Activated CD4-positive, alpha-beta T cell treated with anti-CD3 and anti-CD28 coated beads, Interleukin-2, amount 50 U/mL, for 4 hours (primary cell): Measurements from ENCODE around the gene NID1.

ENCODE experiments used
- DNase-seq, 2 experiments: peaks; one replicate each; pipeline ENCODE4 v3.0.0-alpha.2; 2020

The NID1 gene

GRCh38 chr1:236063919-236064673 lies 794 bp downstream of the NID1 start:
- no peak for DNase-seq

DNA sequence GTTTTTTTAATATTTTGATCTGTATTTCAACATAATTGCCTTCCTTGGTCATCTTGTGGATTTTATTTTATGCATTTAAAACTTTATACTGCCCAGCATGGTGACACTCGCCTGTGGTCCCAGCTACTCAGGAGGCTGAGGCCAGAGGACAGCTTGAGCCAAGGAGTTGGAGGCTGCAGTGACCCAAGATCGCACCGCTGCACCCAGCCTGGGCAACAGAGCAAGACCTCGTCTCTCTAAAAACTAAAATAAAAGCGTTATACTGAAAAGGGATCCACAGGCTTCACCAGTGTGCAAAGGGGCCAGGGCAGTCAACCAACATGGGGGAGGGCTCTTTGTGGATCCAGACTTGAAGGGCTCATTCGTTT lies 1.4 kb downstream of the NID1 start:
- no peak for DNase-seq

- DNase-seq = no peak
Measured at GRCh38 chr1:236060286-236060685, 4.6 kb downstream of the NID1 start.

GRCh38 chr1:236059011-236059410 lies 5.9 kb downstream of the NID1 start:
- DNase-seq = no peak

- DNase-seq = no peak
Measured at GRCh38 chr1:236058141-236058934, 6.6 kb downstream of the NID1 start.

GRCh38 chr1:236057546-236057945 lies 7.3 kb downstream of the NID1 start:
- no peak for DNase-seq

DNA sequence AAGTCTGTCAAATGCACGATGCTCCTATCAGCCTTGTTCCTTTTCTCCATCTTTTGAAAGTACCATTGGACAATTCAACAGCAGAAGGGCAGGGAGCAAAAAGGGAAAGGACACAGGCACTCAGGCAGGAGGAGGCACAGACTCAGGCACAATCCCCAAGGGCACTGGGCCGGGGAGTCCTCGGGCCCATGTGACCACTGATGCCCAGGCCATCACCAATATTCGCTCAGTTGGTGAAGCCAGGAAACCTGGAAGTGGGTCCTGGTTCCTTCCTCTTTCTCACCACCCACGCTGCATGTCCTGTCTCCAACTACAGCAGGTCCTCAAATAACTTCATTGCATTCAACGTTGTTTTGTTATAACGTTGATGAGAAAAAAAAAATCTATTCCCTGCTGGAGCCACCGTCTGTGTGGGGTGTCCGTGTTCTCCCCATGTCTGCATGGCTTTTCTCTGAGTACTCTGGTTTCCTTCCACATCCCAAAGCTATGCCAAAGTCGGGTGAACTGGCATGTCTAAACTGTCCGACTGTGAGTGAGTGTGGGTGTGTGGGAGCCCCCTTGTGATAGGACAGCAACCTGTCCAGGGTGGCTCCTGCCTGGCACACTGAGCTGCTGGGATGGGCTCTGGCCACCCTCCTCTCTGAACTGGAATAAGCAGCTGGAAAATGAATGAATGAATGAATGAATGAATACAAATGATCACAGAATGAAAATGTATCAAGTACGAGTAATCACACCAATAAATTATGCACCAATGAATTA lies 12.5 kb downstream of the NID1 start:
- DNase-seq = no peak

DNA sequence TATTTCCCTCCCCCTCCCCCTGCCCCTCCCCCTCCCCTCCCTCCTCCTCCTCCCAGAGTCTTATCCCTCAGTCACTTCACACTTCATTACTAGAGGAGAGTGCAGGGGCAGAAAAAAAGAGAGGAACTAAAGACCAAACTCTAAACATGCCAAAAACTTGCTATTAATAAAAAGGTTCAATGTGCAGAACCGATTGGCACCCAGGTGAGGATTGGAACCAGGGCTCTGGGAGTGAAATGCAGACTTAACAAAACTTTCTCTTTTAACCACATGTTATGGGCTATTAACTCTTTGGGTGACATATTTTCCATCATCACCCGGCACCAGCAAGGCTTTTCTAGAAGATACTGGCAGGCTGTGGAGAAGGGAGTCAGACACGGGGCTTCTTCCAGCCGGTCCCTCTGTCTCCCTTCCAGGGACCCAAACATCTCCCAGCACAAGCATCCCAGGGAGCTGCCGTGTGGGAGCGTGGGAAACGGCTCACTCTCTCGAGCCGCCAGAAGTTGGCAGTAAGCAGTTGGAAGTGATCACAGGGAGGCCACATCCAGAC lies 13.6 kb downstream of the NID1 start:
- DNase-seq = no peak

DNA sequence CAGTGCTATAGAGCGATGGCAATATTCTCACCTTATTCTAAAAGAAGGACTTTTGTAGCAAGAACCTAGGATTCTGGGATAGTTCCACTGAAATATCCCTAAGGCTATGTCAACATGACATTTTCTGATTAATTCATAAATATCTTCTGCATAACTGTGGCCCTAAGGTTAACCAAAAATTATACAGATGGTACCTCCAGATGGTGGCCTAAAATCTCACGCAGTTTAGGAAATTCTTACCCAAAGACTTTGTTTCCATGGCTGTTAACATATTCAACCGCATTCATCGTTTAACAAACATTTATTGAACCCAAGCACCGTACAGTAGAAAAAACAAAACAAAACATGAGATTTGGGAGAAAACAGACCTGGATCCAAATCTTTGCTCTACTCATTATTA lies 19.1 kb downstream of the NID1 start:
- DNase-seq = no peak

DNA sequence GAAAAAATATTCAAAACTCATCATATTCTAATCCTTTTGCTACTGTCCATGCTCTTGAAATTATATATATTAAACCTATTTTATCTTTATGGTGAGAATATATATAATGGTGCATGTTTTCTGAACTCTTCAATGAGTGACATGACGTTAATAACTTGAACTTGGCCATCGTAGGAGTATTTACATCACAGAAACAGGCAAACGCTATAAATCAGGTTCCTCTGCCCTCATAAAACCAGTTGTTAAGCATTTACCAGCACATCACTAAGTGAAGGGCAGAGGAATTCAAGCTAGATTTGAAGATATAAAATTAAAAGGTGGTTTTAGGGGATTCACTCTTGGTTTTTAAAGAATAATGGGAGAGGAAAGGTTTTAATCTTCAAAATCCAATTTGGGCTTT lies 20.5 kb downstream of the NID1 start:
- no peak for DNase-seq

DNA sequence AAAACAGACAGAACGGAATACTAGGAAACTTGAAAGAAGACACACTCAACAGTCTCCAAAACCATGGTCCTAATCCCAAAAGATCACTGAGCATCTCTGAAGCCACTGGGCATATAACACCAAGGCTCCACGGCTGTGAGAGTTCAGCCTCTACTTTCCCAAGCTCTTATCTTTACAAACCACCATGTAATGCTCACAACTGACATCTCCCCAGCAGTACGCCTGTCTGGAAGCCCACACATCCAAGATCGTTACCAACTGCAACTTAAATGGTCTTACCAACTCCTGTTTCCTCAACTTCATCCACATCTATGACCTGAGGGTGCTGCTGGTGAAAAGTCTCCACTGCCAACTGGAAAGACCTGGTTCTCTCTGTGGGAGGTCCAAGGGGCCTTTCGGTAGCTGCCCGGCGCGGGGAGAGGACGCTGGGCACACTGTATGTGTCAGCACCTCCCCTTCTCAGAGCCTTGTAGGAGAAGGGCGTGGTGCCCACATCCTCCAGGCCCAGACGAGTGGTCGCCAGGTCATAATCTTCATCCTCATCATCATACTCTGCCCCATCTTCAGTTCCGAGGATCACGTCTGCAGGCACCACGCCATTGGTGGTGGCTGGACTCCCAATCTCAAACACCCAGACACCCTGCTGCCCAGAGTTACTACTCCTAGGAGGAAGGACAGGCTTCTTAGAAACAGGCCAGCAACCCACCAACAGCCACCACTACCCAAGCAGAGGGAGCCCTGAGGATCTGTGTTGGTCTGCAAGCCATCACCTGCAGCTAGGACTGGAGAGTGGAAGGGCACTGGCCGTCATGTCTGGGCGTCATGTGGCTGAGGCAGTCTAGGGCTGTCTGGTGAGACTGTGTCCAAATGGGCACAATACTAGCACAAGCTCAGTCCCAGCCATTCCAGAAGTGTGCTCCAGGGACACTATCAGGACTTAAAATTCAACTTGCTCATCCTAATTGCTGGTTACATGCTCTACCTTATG lies 23.0 kb downstream of the NID1 start:
- DNase-seq = no peak

- DNase-seq = no peak
Measured at GRCh38 chr1:236039740-236040685, 24.9 kb downstream of the NID1 start.

GRCh38 chr1:236038034-236038433 lies 26.9 kb downstream of the NID1 start:
- DNase-seq = no peak

- DNase-seq = no peak
Measured at GRCh38 chr1:236035681-236036101, 29.2 kb downstream of the NID1 start.

- DNase-seq = no peak
Measured at GRCh38 chr1:236033336-236033735, 31.6 kb downstream of the NID1 start.

DNA sequence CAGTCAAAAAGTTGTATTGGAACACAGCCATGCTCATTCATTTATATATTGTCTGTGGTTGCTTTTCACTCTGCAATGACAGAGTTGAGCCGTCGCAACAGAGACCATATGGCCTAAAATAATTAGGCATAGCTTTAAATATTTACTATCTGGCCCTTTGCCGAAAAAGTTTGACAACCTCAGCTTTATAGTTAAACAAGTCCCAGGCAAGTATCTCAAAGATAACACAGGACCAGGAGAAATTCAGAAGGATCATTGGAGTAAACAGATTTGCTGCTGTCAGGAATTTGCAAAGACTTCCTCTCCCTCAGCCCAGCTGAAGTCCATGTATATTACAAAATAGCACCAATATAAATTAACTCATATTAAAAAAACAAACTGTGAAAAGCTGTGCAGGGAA lies 34.4 kb downstream of the NID1 start:
- no peak for DNase-seq

DNA sequence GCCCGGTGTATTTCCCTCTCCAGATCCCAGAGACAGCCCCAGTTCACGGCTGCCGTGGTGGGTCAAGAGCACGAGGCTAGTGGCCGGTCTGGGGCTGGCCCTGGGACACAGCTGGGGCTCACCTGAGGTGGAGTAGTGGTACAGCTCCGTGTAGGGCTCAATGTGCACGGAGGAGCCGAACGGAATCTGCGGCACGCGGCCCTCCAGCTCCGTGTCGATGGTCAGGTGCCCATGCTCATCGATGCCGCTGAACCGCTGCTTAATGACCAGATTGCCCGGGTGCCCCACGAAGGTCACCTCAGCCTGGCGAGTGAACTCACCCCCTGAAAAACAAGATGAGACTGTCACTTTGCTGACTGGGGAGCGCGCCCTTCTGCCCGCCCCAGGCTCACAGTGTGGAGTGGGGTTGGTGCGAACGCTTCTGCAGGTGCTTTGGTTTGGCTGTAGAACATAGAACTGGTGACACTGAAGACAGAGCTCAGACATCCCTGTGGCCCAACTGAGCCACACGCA lies 35.4 kb downstream of the NID1 start:
- DNase-seq = no peak

DNA sequence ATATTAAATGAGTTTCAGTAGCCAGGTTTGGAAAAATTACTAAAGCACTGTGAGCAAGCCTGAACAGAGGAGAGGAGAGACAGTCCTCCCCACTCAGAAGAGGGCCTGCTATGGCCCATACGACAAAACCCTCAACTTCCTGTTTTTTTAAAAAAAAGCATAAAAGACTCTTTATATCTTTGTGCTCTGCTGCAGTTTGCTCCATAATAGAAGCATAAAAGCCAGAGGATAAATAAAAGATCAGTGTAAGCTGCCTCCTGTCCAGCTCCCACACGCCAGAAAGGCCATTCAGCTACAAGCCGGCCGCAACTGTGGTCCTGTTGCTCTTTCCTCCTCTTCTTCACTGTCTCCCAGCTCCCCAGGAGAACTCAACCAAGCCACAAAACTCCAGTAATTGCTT lies 37.8 kb downstream of the NID1 start:
- no peak for DNase-seq

DNA sequence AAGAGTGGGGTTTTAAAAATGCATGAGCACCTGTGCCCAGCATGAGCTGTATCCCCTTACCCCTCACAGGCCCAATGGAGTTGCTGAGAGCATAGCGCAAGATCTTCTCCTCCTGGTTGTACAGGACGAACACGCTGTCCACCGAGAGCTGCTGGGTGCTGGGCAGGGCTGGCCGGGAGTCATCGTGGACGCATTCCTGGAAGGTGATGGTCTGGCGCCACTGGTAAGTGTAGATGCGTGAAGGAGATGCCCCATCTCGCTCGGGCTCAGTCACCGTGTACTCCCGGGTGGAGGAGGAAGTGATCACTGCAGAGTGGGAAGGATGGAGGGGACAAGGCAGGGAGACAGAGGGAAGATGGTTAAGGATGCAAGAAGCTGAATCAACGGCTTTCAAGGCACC lies 39.1 kb downstream of the NID1 start:
- DNase-seq = no peak

- DNase-seq = no peak
Measured at GRCh38 chr1:236024641-236025040, 40.2 kb downstream of the NID1 start.
